Lung (tissue), 12 donors: ENCODE results near the gene RNF126. TPM values are rescaled to one million over a fixed set of nuclear protein-coding genes. Genes with fewer than 3 reads are reported as not detected.
A peak's percentile ranks its signal among the peaks of the same experiment; 100 is the strongest.
"Not testable (repeated sequence)": the region's sequence is repeated elsewhere in the genome, so short reads cannot be mapped to it uniquely, and the experiment has no call there.

ENCODE experiments used
- ATAC-seq: fragments of 200-7000 bp; cut with Tn5 transposase; one replicate; pipeline ENCODE4 v1.9.1; 2020; ENCODE audit warnings: moderate number of reproducible peaks; ENCODE audit not compliant: insufficient read depth, low FRiP score
- DNase-seq, 3 donors: peaks; one replicate each; pipeline ENCODE4 v3.0.0-alpha.2; 2013 to 2017
- H3K27ac ChIP-seq, 2 donors: one replicate each; pipeline ENCODE4 v1.5.1; 2013; ENCODE audit warnings: mild to moderate bottlenecking in 2 of 2, moderate library complexity in 2 of 2, control low read depth in 1 of 2, inconsistent platforms in 1 of 2, low read depth in 1 of 2, low read length in 1 of 2
- H3K27me3 ChIP-seq, 3 donors: one replicate each; pipeline ENCODE4 v1.5.1; 2013; ENCODE audit warnings: low read length in 2 of 3; ENCODE audit not compliant: control insufficient read depth in 3 of 3, insufficient read depth in 3 of 3
- H3K36me3 ChIP-seq, 4 donors: one replicate each; pipeline ENCODE4 v1.5.1; 2013; ENCODE audit warnings: low read length in 4 of 4, mild to moderate bottlenecking in 1 of 4, moderate library complexity in 1 of 4; ENCODE audit not compliant: control insufficient read depth in 4 of 4, insufficient read depth in 4 of 4
- H3K4me1 ChIP-seq, 5 donors: one replicate each; pipeline ENCODE4 v1.5.1; 2013; ENCODE audit warnings: low read length in 5 of 5, mild to moderate bottlenecking in 2 of 5, moderate library complexity in 1 of 5; ENCODE audit not compliant: control insufficient read depth in 5 of 5, insufficient read depth in 5 of 5
- H3K4me3 ChIP-seq: one replicate; pipeline ENCODE4 v1.5.1; 2013; ENCODE audit warnings: mild to moderate bottlenecking, control low read depth, moderate library complexity
- H3K9ac ChIP-seq, 2 donors: one replicate each; pipeline ENCODE4 v1.5.1; 2013; ENCODE audit warnings: low read length in 2 of 2, control low read depth in 1 of 2; ENCODE audit not compliant: insufficient read depth in 1 of 2
- H3K9me3 ChIP-seq, 4 donors: one replicate each; pipeline ENCODE4 v1.5.1; 2013; ENCODE audit warnings: low read length in 3 of 4, mild to moderate bottlenecking in 1 of 4, moderate library complexity in 1 of 4; ENCODE audit not compliant: control insufficient read depth in 4 of 4, insufficient read depth in 3 of 4
- CTCF ChIP-seq: IDR thresholded peaks from 2 replicates; pipeline ENCODE4 v1.5.1; 2012; ENCODE audit warnings: mild to moderate bottlenecking; ENCODE audit errors: control extremely low read depth, extremely low read depth
- WGBS, 2 donors: extraction: QIAGEN DNeasy Blood & Tissue Kit; methylation state at CpG; one replicate each; pipeline ENCODE4 v1.1.7; 2013; 5-methylcytosine and 5-hydroxymethylcytosine counted together
- polyA plus RNA-seq, 2 donors: library from polyadenylated mRNA; stranded (reverse); fragments of 200-250 nt; gene quantifications; one replicate each; pipeline ENCODE4 v1.2.1, GENCODE V29; 2013
- total RNA-seq, 2 donors: library from RNA; depleted of rRNA in 1 of 2; stranded (reverse); fragments of >200 nt in 1 of 2; gene quantifications; one replicate each; pipeline ENCODE4 v1.2.1, GENCODE V29; 2014 to 2021
- donor health status: control.
- donor health status: control.
- donor health status: Bipolar disorder and iron deficiency.
- donor health status: healthy.
- donor health status: DM: yes; HTN: yes; CAD: no.

RNF126 gene
- total and polyA plus RNA-seq, 4 donors: 18.1 to 46.2 (median 37.1) TPM

- Histone ChIP-seq H3K9ac (no peak overlapping the region), H3K4me1 (peaks cover 0 to 27% (median 12%) of the 10 kb centered on the region in 5 donors), H3K27ac (peak overlapping the region; percentile 40 to 71), H3K36me3 (no peaks in the 10 kb centered on the region), H3K9me3 (no peaks in the 10 kb centered on the region), H3K27me3 (peaks cover 0 to 10% (median 3%) of the 10 kb centered on the region in 3 donors), H3K4me3 (no peak overlapping the region)
- 6 to 9% methylated on average over 27 to 31 of the region's 31 CpGs for WGBS, 2 donors
- TF ChIP-seq CTCF: no peak
- ATAC-seq (no peak), DNase-seq (no peak)
Observed at GRCh38 chr19:676007-676338, 13.0 kb upstream of the RNF126 start.

GRCh38 chr19:674282-675151 lies 11.5 kb upstream of the RNF126 start:
- ATAC-seq (no peak), DNase-seq (no peak)
- Histone ChIP-seq H3K27me3 (peaks cover 0 to 10% (median 3%) of the 10 kb centered on the region in 3 donors), H3K4me3 (no peak overlapping the region), H3K9me3 (no peaks in the 10 kb centered on the region), H3K27ac (no peak overlapping the region), H3K9ac (no peak overlapping the region), H3K4me1 (peaks cover 0 to 26% (median 12%) of the 10 kb centered on the region in 5 donors), H3K36me3 (no peaks in the 10 kb centered on the region)
- no peak for TF ChIP-seq CTCF
- WGBS, 2 donors: 57 to 73% methylated on average over 26 to 38 of the region's 38 CpGs

- Histone ChIP-seq H3K9me3 (no peaks in the 10 kb centered on the region), H3K36me3 (no peaks in the 10 kb centered on the region), H3K4me1 (peaks cover 0 to 5% (median 3%) of the 10 kb centered on the region in 5 donors), H3K4me3 (no peak overlapping the region), H3K27ac (no peak overlapping the region), H3K9ac (no peak overlapping the region), H3K27me3 (peaks cover 0 to 4% (median 0%) of the 10 kb centered on the region in 3 donors)
- DNase-seq: no peak
- no peak for ATAC-seq
- 75 to 82% methylated on average over 9 of the region's 9 CpGs for WGBS, 2 donors
- no peak for TF ChIP-seq CTCF
Observed at GRCh38 chr19:670609-671075, 7.6 kb upstream of the RNF126 start.

GRCh38 chr19:668675-669434 lies 5.8 kb upstream of the RNF126 start:
- not testable (repeated sequence) for ATAC-seq, H3K4me1 ChIP-seq, H3K36me3 ChIP-seq, H3K27ac ChIP-seq, H3K27me3 ChIP-seq, H3K4me3 ChIP-seq, H3K9me3 ChIP-seq, DNase-seq, H3K9ac ChIP-seq
- 42 to 54% methylated on average over 12 of the region's 12 CpGs for WGBS, 2 donors

- WGBS, 2 donors: 91% methylated on average over 28 to 38 of the region's 38 CpGs
- not testable (repeated sequence) for H3K27ac ChIP-seq, ATAC-seq, H3K36me3 ChIP-seq, H3K4me3 ChIP-seq, H3K9ac ChIP-seq, H3K9me3 ChIP-seq, H3K27me3 ChIP-seq, DNase-seq
- peaks cover 0 to 11% (median 2%) of the 10 kb centered on the region in 5 donors for H3K4me1 ChIP-seq
Observed at GRCh38 chr19:666985-667573, 4.1 kb upstream of the RNF126 start.
